Measurements from ENCODE around the gene CAMK2D. TPM values are rescaled to one million over a fixed set of nuclear protein-coding genes. Genes with fewer than 3 reads are reported as not detected.

CAMK2D gene
- total RNA-seq, 1 experiment from 2014 or later: 9.0 TPM

- Histone ChIP-seq H3K79me1 (ENCODE audit: insufficient read depth, low read depth, low read length, poor library complexity, severe bottlenecking) (no peaks in the 10 kb centered on the region), H4K8ac (replicated peaks; ENCODE audit: insufficient read length, low read depth, low read length) (no peak overlapping the region)
Measured at GRCh38 chr4:113555868-113556267, 205.7 kb downstream of the CAMK2D start.

More at GRCh38 chr4:113555868-113556267, 205.7 kb downstream of the CAMK2D start:
- no peaks in the 10 kb centered on the region for H4K20me1 ChIP-seq (ENCODE audit: control insufficient read depth, insufficient read depth, insufficient read length)
- H3K79me2 ChIP-seq (ENCODE audit: insufficient read depth, low read length): no peaks in the 10 kb centered on the region
- H2BK20ac ChIP-seq (ENCODE audit: low read depth, low read length, poor library complexity, severe bottlenecking): no peak overlapping the region
- Mint-ChIP-seq H3K9me3 (no peaks in the 10 kb centered on the region), H3K27ac (0 out of 7 replicates have a peak overlapping the region, but pooled peaks of 1 of the 3 experiments have one; percentile 34), H3K4me3 (no peak overlapping the region), H3K27me3 (ENCODE audit: low read depth) (no peaks in the 10 kb centered on the region), H3K4me1 (peaks cover 14 to 16% of the 10 kb centered on the region in 2 experiments), H3K36me3 (ENCODE audit: insufficient read depth in 1 of 3, low read depth in 3 of 3) (no peaks in the 10 kb centered on the region)
- no peak for DNase-seq
- H3K4me1 ChIP-seq (ENCODE audit: insufficient read depth, low read length): no peaks in the 10 kb centered on the region; the same call in 1 of the 2 replicates
- H3K27me3 ChIP-seq (ENCODE audit: insufficient read depth, low read length): no peaks in the 10 kb centered on the region
- WGBS (ENCODE audit: extremely low coverage, insufficient read length, low lambda C conversion rate): no CpG with 5 or more reads among the region's 5 CpGs
- H2BK12ac ChIP-seq (ENCODE audit: insufficient read length, low read depth, low read length): no peak overlapping the region
- no peak overlapping the region for H3K4ac ChIP-seq (ENCODE audit: low read depth, low read length)
- H3T11ph ChIP-seq (ENCODE audit: low read length): no peak overlapping the region
- H4K5ac ChIP-seq (ENCODE audit: insufficient read length, low read depth, low read length): no peak overlapping the region
- no peak overlapping the region for H2BK120ac ChIP-seq (ENCODE audit: low read depth, low read length, poor library complexity, severe bottlenecking)
- no peak overlapping the region for H2BK15ac ChIP-seq (ENCODE audit: low read depth, low read length)
- no peak overlapping the region for H2AFZ ChIP-seq (ENCODE audit: low read length)
- no peak overlapping the region for H3K14ac ChIP-seq (ENCODE audit: insufficient read depth, low read length)
- no peak overlapping the region for H3K27ac ChIP-seq (ENCODE audit: insufficient read length, low read depth, low read length)
- no peak for TF ChIP-seq CTCF (conservative IDR thresholded peaks at IDR 0.05)
- H2AK5ac ChIP-seq (ENCODE audit: insufficient read length, low read length): no peak overlapping the region
- no peak overlapping the region for H3K56ac ChIP-seq (ENCODE audit: insufficient read length, low read depth, low read length)
- no peak overlapping the region for H4K91ac ChIP-seq (ENCODE audit: insufficient read length, low read depth, low read length)
- H3K23me2 ChIP-seq (ENCODE audit: insufficient read length, low read depth, low read length, poor library complexity, severe bottlenecking): no peaks in the 10 kb centered on the region
- no peak overlapping the region for H3K18ac ChIP-seq (ENCODE audit: insufficient read length, low read depth, low read length)
- H2BK5ac ChIP-seq (ENCODE audit: insufficient read length, low read length): no peak overlapping the region
- no peaks in the 10 kb centered on the region for H3K9me3 ChIP-seq (ENCODE audit: control insufficient read depth, low read depth, low read length)
- H3K4me2 ChIP-seq (ENCODE audit: insufficient read depth, insufficient read length, low read length): no peak overlapping the region
- no peak overlapping the region for H3K9ac ChIP-seq (ENCODE audit: extremely low read depth, insufficient read length, low read length)
- no peak overlapping the region for H3K23ac ChIP-seq (ENCODE audit: insufficient read length, low read depth, low read length)
